ENCODE measurements around the gene SUCNR1. TPM values are rescaled to one million over a fixed set of nuclear protein-coding genes. Genes with fewer than 3 reads are reported as not detected.

SUCNR1 gene
- total RNA-seq, 1 donor from 2014 or later: 0.75 TPM

DNA sequence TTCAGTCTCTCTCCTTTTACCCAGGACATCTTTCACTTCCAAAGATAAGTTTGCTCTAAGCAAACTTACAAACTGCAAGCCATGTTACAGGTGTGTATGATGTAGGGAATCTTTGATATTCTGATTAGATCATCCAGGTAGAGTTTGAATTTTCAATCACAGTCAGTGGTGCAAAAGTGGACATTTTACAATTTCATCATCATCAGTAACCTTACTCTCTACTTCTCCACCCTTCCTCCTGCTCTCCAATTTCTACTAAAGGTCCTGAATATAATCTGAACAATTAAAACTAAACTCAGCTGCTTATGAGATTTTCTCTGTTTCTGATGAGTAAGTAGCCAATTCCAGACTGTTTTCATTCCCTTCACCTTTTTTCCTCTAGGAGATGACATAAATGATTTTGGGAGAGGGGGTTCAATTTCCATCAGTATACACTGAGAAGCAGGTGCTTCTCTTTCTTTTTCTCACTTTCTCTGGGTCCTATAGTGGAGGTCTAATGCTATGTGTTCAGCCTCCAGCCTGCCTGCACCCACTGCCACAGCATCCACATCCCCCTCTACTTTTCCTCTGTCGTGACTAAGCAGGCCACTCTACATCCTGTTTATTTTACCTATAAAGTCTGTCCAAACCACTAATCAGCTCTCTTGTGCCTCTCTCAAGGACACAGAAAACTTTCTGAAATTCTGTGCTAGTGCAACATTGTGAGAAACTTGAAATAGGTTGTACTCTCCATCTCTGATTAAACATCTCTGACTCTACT, 27.6 kb downstream of the SUCNR1 start:
- H3K4me1 Mint-ChIP-seq (ENCODE audit: unreplicated experiment): peaks cover 41% of the 10 kb centered on the region
- peaks cover 5% of the 10 kb centered on the region for H3K27me3 Mint-ChIP-seq
- DNase-seq (ENCODE audit: extremely low spot score, unreplicated experiment): no peak
- no peak overlapping the region for H3K27ac Mint-ChIP-seq
- H3K9me3 Mint-ChIP-seq: peaks cover 5% of the 10 kb centered on the region
- TF ChIP-seq, protein P1, sequence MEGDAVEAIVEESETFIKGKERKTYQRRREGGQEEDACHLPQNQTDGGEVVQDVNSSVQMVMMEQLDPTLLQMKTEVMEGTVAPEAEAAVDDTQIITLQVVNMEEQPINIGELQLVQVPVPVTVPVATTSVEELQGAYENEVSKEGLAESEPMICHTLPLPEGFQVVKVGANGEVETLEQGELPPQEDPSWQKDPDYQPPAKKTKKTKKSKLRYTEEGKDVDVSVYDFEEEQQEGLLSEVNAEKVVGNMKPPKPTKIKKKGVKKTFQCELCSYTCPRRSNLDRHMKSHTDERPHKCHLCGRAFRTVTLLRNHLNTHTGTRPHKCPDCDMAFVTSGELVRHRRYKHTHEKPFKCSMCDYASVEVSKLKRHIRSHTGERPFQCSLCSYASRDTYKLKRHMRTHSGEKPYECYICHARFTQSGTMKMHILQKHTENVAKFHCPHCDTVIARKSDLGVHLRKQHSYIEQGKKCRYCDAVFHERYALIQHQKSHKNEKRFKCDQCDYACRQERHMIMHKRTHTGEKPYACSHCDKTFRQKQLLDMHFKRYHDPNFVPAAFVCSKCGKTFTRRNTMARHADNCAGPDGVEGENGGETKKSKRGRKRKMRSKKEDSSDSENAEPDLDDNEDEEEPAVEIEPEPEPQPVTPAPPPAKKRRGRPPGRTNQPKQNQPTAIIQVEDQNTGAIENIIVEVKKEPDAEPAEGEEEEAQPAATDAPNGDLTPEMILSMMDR (conservative IDR thresholded peaks at IDR 0.05): no peak
- no peaks in the 10 kb centered on the region for H3K36me3 Mint-ChIP-seq
- no peak overlapping the region for H3K4me3 Mint-ChIP-seq

DNA sequence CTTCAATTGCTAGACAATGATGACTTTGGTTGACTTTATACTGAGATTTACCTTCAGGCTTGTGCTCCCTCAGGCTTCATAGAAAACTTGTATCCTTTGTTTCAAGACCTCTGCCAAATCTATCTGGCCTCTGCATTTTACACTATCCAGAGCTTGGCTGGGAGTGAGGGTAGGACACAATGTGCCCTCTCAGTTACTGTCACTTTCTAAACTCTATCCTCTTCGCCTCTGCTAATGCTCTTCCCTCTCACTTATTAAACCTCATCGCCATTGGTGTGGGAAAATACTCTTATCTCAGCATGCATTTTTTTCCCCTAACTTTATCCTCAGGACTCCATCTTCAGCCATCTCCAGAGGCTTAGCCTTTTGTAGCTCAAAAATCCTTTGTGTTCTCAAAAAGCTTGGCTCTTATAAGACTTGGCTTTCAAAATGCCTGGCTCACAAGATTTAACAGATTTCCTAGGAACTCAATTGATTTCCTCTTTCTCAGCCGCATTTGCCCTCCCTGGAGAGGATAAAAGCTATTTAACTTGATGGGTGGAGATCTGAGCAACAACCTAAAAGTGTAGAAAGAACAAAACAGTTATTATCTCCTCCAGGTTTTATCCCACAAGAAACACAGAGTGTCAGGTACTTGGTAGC, 28.3 kb downstream of the SUCNR1 start:
- Mint-ChIP-seq H3K27ac (no peak overlapping the region), H3K27me3 (peaks cover 5% of the 10 kb centered on the region)
- TF ChIP-seq, protein P1 (conservative IDR thresholded peaks at IDR 0.05): no peak

DNA sequence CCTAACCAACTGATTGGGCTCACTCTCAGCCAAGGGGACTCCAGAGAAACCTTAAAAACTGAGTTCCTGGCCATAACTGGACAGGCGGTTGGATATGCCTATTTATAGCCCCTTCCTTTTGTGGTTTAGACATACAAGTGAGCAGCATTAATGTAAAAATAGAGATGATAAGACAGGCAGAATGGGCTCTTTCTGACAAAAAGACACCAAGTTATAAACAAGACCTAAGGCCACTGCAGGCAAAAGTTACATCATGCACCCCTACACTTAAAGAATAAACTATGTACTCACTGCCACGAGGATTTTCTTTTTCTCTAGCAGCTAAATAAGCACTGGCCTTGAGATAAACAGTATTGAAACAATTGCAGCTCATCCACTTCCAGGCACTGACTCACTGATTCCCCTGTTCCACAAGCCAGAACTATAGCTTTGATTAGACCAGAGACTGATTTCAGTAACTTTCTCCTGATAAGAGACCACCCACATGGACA, 30.1 kb downstream of the SUCNR1 start:
- Mint-ChIP-seq H3K27me3 (peaks cover 5% of the 10 kb centered on the region), H3K9me3 (peaks cover 5% of the 10 kb centered on the region), H3K27ac (no peak overlapping the region), H3K4me3 (no peak overlapping the region), H3K4me1 (ENCODE audit: unreplicated experiment) (peaks cover 38% of the 10 kb centered on the region), H3K36me3 (no peaks in the 10 kb centered on the region)
- TF ChIP-seq, protein P1 (conservative IDR thresholded peaks at IDR 0.05): no peak
- DNase-seq (ENCODE audit: extremely low spot score, unreplicated experiment): no peak

More for the DNA sequence above, 28.3 kb downstream of the SUCNR1 start:
- peaks cover 38% of the 10 kb centered on the region for H3K4me1 Mint-ChIP-seq (ENCODE audit: unreplicated experiment)
- H3K9me3 Mint-ChIP-seq: peaks cover 5% of the 10 kb centered on the region
- no peaks in the 10 kb centered on the region for H3K36me3 Mint-ChIP-seq
- no peak for DNase-seq (ENCODE audit: extremely low spot score, unreplicated experiment)
- H3K4me3 Mint-ChIP-seq: no peak overlapping the region

DNA sequence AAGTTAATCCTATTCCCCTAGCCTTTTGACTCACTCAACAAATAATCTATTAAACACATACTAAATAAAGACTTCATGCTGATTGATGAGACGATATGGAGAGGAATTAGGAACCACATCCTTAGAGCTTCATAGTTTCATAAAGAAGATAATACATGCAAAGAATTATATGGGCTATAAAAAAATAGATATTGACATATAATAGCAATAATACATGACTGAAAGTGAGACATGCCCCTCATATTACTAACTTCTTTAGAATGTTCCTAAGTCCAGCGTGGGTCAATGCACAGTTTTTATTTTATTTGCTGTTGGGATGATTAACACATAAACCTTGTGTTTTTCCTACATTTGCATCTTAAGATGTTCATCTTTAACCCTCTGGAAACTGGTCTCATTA, 32.2 kb downstream of the SUCNR1 start:
- no peak for DNase-seq (ENCODE audit: extremely low spot score, unreplicated experiment)
- TF ChIP-seq, protein P1 (conservative IDR thresholded peaks at IDR 0.05): no peak
- Mint-ChIP-seq H3K4me3 (no peak overlapping the region), H3K9me3 (no peaks in the 10 kb centered on the region), H3K4me1 (ENCODE audit: unreplicated experiment) (peaks cover 29% of the 10 kb centered on the region), H3K27ac (no peak overlapping the region), H3K27me3 (peaks cover 2% of the 10 kb centered on the region), H3K36me3 (no peaks in the 10 kb centered on the region)

DNA sequence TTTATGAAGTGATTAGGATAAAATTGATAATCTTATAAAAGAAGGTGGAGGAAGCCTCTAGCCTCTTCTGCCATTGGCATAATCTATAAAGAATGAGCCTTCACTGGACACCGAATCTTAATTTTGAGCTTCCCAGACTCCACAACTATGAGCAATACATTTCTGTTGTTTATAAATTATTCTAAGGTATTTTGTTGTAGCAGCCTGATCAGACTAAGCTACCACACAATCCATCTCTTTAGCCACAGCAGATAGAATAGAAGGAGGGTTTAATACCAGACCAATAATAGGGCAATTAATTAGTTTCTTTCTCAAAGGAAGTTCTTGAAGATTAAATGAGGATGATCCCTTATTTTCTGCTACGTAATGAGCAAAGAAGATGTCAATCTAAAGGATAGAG, 33.3 kb downstream of the SUCNR1 start:
- no peak overlapping the region for H3K27ac Mint-ChIP-seq
- no peaks in the 10 kb centered on the region for H3K36me3 Mint-ChIP-seq
- no peak for DNase-seq (ENCODE audit: extremely low spot score, unreplicated experiment)
- no peaks in the 10 kb centered on the region for H3K9me3 Mint-ChIP-seq
- H3K4me1 Mint-ChIP-seq (ENCODE audit: unreplicated experiment): peaks cover 18% of the 10 kb centered on the region
- TF ChIP-seq, protein P1 (conservative IDR thresholded peaks at IDR 0.05): no peak
- no peak overlapping the region for H3K4me3 Mint-ChIP-seq
- no peaks in the 10 kb centered on the region for H3K27me3 Mint-ChIP-seq
